GM23248 (cell line): ENCODE measurements around the gene MNX1.

Source experiments
- EZH2 ChIP-seq: fragments of 200-600 bp; sonication (generic); IDR thresholded peaks from 2 replicates; pipeline ENCODE4 v1.6.1; 2018; ENCODE audit warnings: antibody characterized with exemption, mild to moderate bottlenecking; ENCODE audit not compliant: insufficient read depth, poor library complexity, severe bottlenecking
- EZH2phosphoT487 ChIP-seq: fragments of 200-600 bp; sonication (generic); IDR thresholded peaks from 2 replicates; pipeline ENCODE4 v1.6.1; 2018; ENCODE audit warnings: antibody characterized with exemption, moderate library complexity, mild to moderate bottlenecking, low read depth; ENCODE audit not compliant: insufficient read depth

GRCh38 chr7:156985101-156985992 is 25.1 kb downstream of the MNX1 start:
- TF ChIP-seq EZH2 (no peak), EZH2phosphoT487 (no peak)
